ENCODE results near the gene TDP1. TPM values are rescaled to one million over a fixed set of nuclear protein-coding genes. Genes with fewer than 3 reads are reported as not detected.

TDP1 gene
- total RNA-seq, 1 donor from 2014 or later: 54.7 TPM

GRCh38 chr14:89955022-89955744 is 544 bp upstream of the TDP1 start:
- Mint-ChIP-seq H3K4me1 (peaks cover 36% of the 10 kb centered on the region), H3K27ac (peak overlapping the region; percentile 95), H3K27me3 (no peaks in the 10 kb centered on the region), H3K9me3 (no peaks in the 10 kb centered on the region), H3K36me3 (ENCODE audit: low read depth) (peaks cover 46% of the 10 kb centered on the region), H3K4me3 (peak overlapping the region; percentile 99)
- TF ChIP-seq CTCF (IDR thresholded peaks at IDR 0.05): no peak
- ChIA-PET POLR2A (interaction anchor here (1.1 to 3.3 kb wide), 6 partner anchors 10 to 1962 kb away, joined by 3 to 26 read pairs (median 6); partner anchors contain the start of genes CALM1, EML5 and GALC), CTCF (interaction anchor here (8.2 kb wide), 1 partner anchor 18 kb away, joined by 48 read pairs; no protein-coding TSS in a partner anchor)
- ATAC-seq (ENCODE audit: low read depth): peak; percentile 8
- DNase-seq: no peak
- intact Hi-C loops (cut with micrococcal nuclease): loop anchor here (1.0 to 10.0 kb wide), 14 partner anchors 236 to 1962 kb away; partner anchors contain the start of genes EML5, FOXN3, GALC and GPR65

GRCh38 chr14:89956661-89957009 is 908 bp downstream of the TDP1 start:
- TF ChIP-seq CTCF (IDR thresholded peaks at IDR 0.05): no peak
- peaks cover 49% of the 10 kb centered on the region for H3K4me1 Mint-ChIP-seq
- ChIA-PET POLR2A (interaction anchor here (0.7 to 3.3 kb wide), 12 partner anchors 9 to 1964 kb away, joined by 3 to 26 read pairs (median 4); partner anchors contain the start of genes CALM1, EML5, GALC and PSMC1), CTCF (interaction anchor here (8.2 kb wide), 1 partner anchor 16 kb away, joined by 48 read pairs; no protein-coding TSS in a partner anchor)
- ATAC-seq (ENCODE audit: low read depth) (no peak), DNase-seq (no peak)
- H3K27me3 Mint-ChIP-seq: no peaks in the 10 kb centered on the region
- H3K36me3 Mint-ChIP-seq (ENCODE audit: low read depth): peaks cover 38% of the 10 kb centered on the region
- H3K9me3 Mint-ChIP-seq: no peaks in the 10 kb centered on the region
- H3K27ac Mint-ChIP-seq: peak overlapping the region; percentile 97
- intact Hi-C loops (cut with micrococcal nuclease): loop anchor here (1.0 to 10.0 kb wide), 5 partner anchors 17 to 1949 kb away; partner anchors contain the start of genes GPR65, PPP4R3A and SPATA7
- peak overlapping the region; percentile 99 for H3K4me3 Mint-ChIP-seq

GRCh38 chr14:89957376-89957775 is 1.6 kb downstream of the TDP1 start:
- H3K27me3 Mint-ChIP-seq: no peaks in the 10 kb centered on the region
- H3K4me3 Mint-ChIP-seq: peak overlapping the region; percentile 99
- CTCF ChIA-PET: interaction anchor here (8.2 kb wide), 1 partner anchor 15 kb away, joined by 48 read pairs; no protein-coding TSS in a partner anchor
- DNase-seq (no peak), ATAC-seq (ENCODE audit: low read depth) (no peak)
- intact Hi-C loops (cut with micrococcal nuclease): loop anchor here (5.0 to 10.0 kb wide), 4 partner anchors 525 to 1950 kb away; partner anchors contain the start of genes GPR65, PPP4R3A and SPATA7
- H3K4me1 Mint-ChIP-seq: peaks cover 50% of the 10 kb centered on the region
- TF ChIP-seq CTCF (IDR thresholded peaks at IDR 0.05): no peak
- peaks cover 35% of the 10 kb centered on the region for H3K36me3 Mint-ChIP-seq (ENCODE audit: low read depth)
- no peak overlapping the region for H3K27ac Mint-ChIP-seq
- H3K9me3 Mint-ChIP-seq: no peaks in the 10 kb centered on the region
- POLR2A ChIA-PET: interaction anchor here (1.0 kb wide), 1 partner anchor 442 kb away, joined by 3 read pairs; no protein-coding TSS in a partner anchor

- intact Hi-C loops (cut with micrococcal nuclease): loop anchor here (5.0 to 10.0 kb wide), 4 partner anchors 525 to 1950 kb away; partner anchors contain the start of genes GPR65, PPP4R3A and SPATA7
- ChIA-PET POLR2A (no interaction called here), CTCF (interaction anchor here (8.2 kb wide), 1 partner anchor 15 kb away, joined by 48 read pairs; no protein-coding TSS in a partner anchor)
- ATAC-seq (ENCODE audit: low read depth) (no peak), DNase-seq (no peak)
- Mint-ChIP-seq H3K27me3 (no peaks in the 10 kb centered on the region), H3K27ac (peak overlapping the region; percentile 30), H3K9me3 (no peaks in the 10 kb centered on the region), H3K36me3 (ENCODE audit: low read depth) (peaks cover 39% of the 10 kb centered on the region), H3K4me3 (no peak overlapping the region), H3K4me1 (peaks cover 50% of the 10 kb centered on the region)
- no peak for TF ChIP-seq CTCF (IDR thresholded peaks at IDR 0.05)
Observed at GRCh38 chr14:89957791-89958190, 2.1 kb downstream of the TDP1 start.

GRCh38 chr14:89958966-89959365 is 3.2 kb downstream of the TDP1 start:
- no peak overlapping the region for H3K27ac Mint-ChIP-seq
- no peaks in the 10 kb centered on the region for H3K9me3 Mint-ChIP-seq
- no peak overlapping the region for H3K4me3 Mint-ChIP-seq
- peaks cover 46% of the 10 kb centered on the region for H3K4me1 Mint-ChIP-seq
- no peak for TF ChIP-seq CTCF (IDR thresholded peaks at IDR 0.05)
- DNase-seq (no peak), ATAC-seq (ENCODE audit: low read depth) (no peak)
- CTCF ChIA-PET: interaction anchor here (0.7 to 8.2 kb wide), 2 partner anchors 14 to 40 kb away, joined by 3 to 48 read pairs; no protein-coding TSS in a partner anchor
- no peaks in the 10 kb centered on the region for H3K27me3 Mint-ChIP-seq
- H3K36me3 Mint-ChIP-seq (ENCODE audit: low read depth): peaks cover 51% of the 10 kb centered on the region
- intact Hi-C loops (cut with micrococcal nuclease): loop anchor here (5.0 to 10.0 kb wide), 4 partner anchors 527 to 1952 kb away; partner anchors contain the start of genes GPR65, PPP4R3A and SPATA7
- POLR2A ChIA-PET: no interaction called here

Measured in activated B cell treated with CpG ODN at 0.5 μM for 24 hours (primary cell).